NB4 (cell line): Measurements from ENCODE around the gene WNT9A.
"Not testable (repeated sequence)": the region's sequence is repeated elsewhere in the genome, so short reads cannot be mapped to it uniquely, and the experiment has no call there.

Experiments
- DNase-seq: peaks from one replicate; pipeline ENCODE4 v3.0.0; 2010; ENCODE audit warnings: low read depth
- H3K4me3 ChIP-seq: one replicate; pipeline ENCODE4 v1.5.1; 2011; ENCODE audit warnings: mild to moderate bottlenecking, low read depth, low read length, moderate library complexity
- MAX ChIP-seq: IDR thresholded peaks from 2 replicates; pipeline ENCODE4 v1.6.1; 2011; ENCODE audit warnings: low read depth, low read length
- MYC ChIP-seq: IDR thresholded peaks from 2 replicates; pipeline ENCODE4 v1.6.1; 2011; ENCODE audit warnings: low read depth, low read length
- POLR2A ChIP-seq: IDR thresholded peaks from 2 replicates; pipeline ENCODE4 v1.6.1; 2011; ENCODE audit warnings: mild to moderate bottlenecking; ENCODE audit not compliant: insufficient read length; ENCODE audit errors: extremely low read depth
- TF ChIP-seq, protein P1 (sequence below): IDR thresholded peaks from one replicate; pipeline ENCODE4 v1.5.1; 2012; ENCODE audit warnings: low read depth, low read length

WNT9A gene

DNA sequence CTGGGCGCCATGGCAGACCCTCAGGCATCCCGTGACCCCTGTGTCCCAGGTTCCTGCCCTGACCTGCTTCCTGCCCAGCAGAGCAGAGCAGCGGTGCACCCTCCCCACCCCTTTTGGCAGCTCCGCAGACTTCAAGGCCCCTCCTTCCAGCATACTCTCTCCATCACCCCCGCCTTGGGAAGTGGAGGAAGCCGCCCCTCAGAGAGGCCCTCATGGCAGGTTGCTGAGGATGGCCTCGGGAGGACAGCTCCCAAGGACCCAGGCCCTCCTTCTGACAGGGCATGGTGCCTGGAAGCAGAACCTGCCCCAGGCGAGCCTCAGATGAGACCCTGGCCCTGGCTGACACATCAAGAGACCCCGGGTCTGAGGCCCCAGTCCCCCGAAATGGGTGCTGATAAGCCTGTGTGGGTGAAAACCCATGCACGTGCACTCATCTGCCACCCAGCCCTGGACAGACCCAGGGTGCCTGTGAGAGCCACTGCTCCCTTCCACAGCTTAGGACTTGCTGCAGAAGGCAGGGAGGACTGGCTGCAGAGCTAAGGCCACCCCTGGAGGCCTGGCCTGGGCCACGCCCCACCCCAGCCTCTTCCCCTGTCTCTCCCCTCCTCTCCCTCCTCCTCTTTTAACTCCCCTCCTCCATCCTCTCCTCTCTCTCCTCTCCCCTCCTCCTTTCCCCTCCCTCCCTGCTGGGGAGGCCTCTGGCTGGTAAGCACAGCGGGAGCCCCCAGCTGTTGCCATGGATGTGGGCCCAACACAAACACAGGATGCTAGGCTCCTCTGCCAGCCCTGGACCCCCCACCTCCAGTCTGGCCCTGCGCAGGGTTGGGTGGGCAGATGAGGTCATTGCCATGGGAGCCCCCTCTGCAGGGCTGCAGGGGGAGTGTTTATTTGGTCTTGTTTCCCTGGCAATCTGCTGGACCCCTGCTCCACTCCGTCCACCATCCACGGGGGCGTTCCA lies 33.7 kb downstream of the WNT9A start:
- no peak for DNase-seq

GRCh38 chr1:227913396-227913763 lies 34.4 kb downstream of the WNT9A start:
- H3K4me3 ChIP-seq, result no peak overlapping the region
- no peak for TF ChIP-seq MYC
- TF ChIP-seq POLR2A, result no peak
- TF ChIP-seq, protein P1, sequence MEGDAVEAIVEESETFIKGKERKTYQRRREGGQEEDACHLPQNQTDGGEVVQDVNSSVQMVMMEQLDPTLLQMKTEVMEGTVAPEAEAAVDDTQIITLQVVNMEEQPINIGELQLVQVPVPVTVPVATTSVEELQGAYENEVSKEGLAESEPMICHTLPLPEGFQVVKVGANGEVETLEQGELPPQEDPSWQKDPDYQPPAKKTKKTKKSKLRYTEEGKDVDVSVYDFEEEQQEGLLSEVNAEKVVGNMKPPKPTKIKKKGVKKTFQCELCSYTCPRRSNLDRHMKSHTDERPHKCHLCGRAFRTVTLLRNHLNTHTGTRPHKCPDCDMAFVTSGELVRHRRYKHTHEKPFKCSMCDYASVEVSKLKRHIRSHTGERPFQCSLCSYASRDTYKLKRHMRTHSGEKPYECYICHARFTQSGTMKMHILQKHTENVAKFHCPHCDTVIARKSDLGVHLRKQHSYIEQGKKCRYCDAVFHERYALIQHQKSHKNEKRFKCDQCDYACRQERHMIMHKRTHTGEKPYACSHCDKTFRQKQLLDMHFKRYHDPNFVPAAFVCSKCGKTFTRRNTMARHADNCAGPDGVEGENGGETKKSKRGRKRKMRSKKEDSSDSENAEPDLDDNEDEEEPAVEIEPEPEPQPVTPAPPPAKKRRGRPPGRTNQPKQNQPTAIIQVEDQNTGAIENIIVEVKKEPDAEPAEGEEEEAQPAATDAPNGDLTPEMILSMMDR, result no peak
- TF ChIP-seq MAX, result no peak
- no peak for DNase-seq

More for the DNA sequence above, 33.7 kb downstream of the WNT9A start:
- TF ChIP-seq, protein P1, result no peak
- no peak for TF ChIP-seq POLR2A
- no peak for TF ChIP-seq MYC
- no peak for TF ChIP-seq MAX
- H3K4me3 ChIP-seq, result no peak overlapping the region

DNA sequence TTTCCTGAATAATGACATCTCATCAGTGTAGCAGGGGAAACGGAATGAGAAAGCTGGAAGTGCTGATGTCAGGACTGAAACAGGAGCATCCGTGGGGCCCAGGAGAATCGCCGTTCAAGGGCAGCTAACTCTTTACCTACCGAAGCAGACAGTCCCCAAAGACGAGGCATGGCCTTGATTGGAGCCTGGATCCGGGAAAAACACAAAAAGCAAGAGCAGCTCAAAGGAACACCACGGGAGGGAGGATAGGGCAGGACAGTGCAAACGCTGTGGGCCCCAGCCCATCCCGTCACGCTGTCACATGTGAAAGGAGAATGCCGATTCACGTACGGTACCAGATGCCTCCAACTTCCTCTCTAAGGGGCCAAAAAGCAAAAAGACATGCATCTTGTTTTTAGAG lies 34.9 kb downstream of the WNT9A start:
- TF ChIP-seq MAX (no peak), POLR2A (no peak), MYC (no peak)
- TF ChIP-seq, protein P1, result no peak

GRCh38 chr1:227911376-227911775 lies 36.4 kb downstream of the WNT9A start:
- H3K4me3 ChIP-seq, result no peak overlapping the region
- TF ChIP-seq, protein P1, result no peak
- TF ChIP-seq POLR2A (no peak), MAX (no peak), MYC (no peak)
- DNase-seq, result no peak

More for the DNA sequence above, 34.9 kb downstream of the WNT9A start:
- H3K4me3 ChIP-seq, result no peak overlapping the region
- no peak for DNase-seq

GRCh38 chr1:227910511-227911153 lies 37.1 kb downstream of the WNT9A start:
- no peak overlapping the region for H3K4me3 ChIP-seq
- TF ChIP-seq MYC (no peak), MAX (no peak), POLR2A (no peak)
- TF ChIP-seq, protein P1, result no peak
- DNase-seq, result no peak

DNA sequence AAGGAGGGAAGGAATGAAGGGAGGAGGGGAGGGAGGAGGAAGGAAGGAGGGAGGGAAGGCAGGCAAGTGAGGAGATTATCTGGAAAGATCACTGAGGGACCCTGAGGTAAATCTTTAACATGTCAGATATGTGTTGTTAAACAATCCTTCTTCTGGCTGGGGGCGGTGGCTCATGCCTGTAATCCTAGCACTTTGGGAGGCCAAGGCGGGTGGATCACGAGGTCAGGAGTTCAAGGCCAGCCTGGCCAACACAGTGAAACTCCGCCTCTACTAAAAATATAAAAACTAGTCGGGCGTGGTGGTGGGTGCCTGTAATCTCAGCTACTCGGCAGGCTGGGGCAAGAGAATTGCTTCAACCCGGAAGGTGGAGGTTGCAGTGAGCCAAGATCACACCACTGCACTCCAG lies 37.8 kb downstream of the WNT9A start:
- H3K4me3 ChIP-seq, DNase-seq: not testable (repeated sequence)
